Measurements from ENCODE around the gene EBI3. TPM values are rescaled to one million over a fixed set of nuclear protein-coding genes. Genes with fewer than 3 reads are reported as not detected.

Gene EBI3
- total and polyA plus RNA-seq, 2 of the 13 experiments (the other 11 are each of a cell fraction or from before 2014, with no cell fraction given), result 3.4 TPM; not detected in 1

DNA sequence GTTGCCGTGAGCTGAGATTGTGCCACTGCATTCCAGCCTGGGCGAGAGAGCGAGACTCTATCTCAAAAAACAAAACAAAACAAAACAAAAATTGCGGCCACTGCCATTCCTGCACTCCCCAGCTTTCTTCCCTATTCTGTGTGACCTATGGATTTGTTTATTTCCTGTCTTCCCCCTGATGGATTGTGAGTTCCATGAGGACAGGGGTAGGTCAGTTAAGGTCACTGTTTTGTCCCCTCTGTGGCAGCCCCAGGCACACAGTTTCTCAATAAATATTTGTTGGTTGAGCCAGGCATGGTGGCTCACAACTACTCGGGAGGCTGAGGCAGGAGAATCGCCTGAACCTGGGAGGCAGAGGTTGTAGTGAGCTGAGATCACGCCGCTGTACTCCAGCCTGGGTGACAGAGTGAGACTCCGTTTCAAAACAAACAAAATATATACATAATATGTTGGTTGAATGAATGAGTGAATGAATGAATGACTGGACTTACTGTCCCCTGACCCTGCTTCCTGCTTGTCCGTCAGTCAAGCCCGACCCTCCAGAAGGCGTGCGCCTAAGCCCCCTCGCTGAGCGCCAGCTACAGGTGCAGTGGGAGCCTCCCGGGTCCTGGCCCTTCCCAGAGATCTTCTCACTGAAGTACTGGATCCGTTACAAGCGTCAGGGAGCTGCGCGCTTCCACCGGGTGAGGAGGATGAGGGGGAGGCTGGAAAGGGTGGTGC, 5.0 kb downstream of the EBI3 start (continued):
- TF ChIP-seq MEIS2 (CRISPR knock-in tag; IDR thresholded peaks at IDR 0.05) (peak; percentile 69; the same call in 1 of the 2 replicates), ZNF264 (CRISPR knock-in tag; IDR thresholded peaks at IDR 0.05) (0 out of 2 replicates have a peak, but pooled peaks have one; percentile 29), RBAK (CRISPR knock-in tag; IDR thresholded peaks at IDR 0.05) (no peak), MYNN (CRISPR knock-in tag; IDR thresholded peaks at IDR 0.05; ENCODE audit: low read depth) (no peak), ZNF775 (CRISPR knock-in tag; IDR thresholded peaks at IDR 0.05; ENCODE audit: borderline replicate concordance) (no peak), ZNF225 (CRISPR knock-in tag; IDR thresholded peaks at IDR 0.05) (no peak), TP53 (CRISPR knock-in tag; conservative IDR thresholded peaks at IDR 0.05) (0 out of 2 replicates have a peak, but pooled peaks have one; percentile 13), HNF4A (CRISPR knock-in tag; IDR thresholded peaks at IDR 0.05) (peak; percentile 58), ZNF292 (CRISPR knock-in tag; IDR thresholded peaks at IDR 0.05; ENCODE audit: borderline replicate concordance, low read depth) (0 out of 2 replicates have a peak, but pooled peaks have one; percentile 36), AHR (CRISPR knock-in tag; IDR thresholded peaks at IDR 0.05) (no peak), SMAD9 (CRISPR knock-in tag; IDR thresholded peaks at IDR 0.05) (no peak), SOX5 (CRISPR knock-in tag; IDR thresholded peaks at IDR 0.05; ENCODE audit: borderline replicate concordance) (peak; percentile 75), ZSCAN25 (CRISPR knock-in tag; IDR thresholded peaks at IDR 0.05) (0 out of 2 replicates have a peak, but pooled peaks have one; percentile 40), MEIS1 (CRISPR knock-in tag; IDR thresholded peaks at IDR 0.05; ENCODE audit: borderline replicate concordance) (no peak), MED1 (CRISPR knock-in tag; IDR thresholded peaks at IDR 0.05) (peak; percentile 84), NRL (CRISPR knock-in tag; IDR thresholded peaks at IDR 0.05; ENCODE audit: borderline replicate concordance) (0 out of 2 replicates have a peak, but pooled peaks have one; percentile 41)
- TF ChIP-seq, protein P1, sequence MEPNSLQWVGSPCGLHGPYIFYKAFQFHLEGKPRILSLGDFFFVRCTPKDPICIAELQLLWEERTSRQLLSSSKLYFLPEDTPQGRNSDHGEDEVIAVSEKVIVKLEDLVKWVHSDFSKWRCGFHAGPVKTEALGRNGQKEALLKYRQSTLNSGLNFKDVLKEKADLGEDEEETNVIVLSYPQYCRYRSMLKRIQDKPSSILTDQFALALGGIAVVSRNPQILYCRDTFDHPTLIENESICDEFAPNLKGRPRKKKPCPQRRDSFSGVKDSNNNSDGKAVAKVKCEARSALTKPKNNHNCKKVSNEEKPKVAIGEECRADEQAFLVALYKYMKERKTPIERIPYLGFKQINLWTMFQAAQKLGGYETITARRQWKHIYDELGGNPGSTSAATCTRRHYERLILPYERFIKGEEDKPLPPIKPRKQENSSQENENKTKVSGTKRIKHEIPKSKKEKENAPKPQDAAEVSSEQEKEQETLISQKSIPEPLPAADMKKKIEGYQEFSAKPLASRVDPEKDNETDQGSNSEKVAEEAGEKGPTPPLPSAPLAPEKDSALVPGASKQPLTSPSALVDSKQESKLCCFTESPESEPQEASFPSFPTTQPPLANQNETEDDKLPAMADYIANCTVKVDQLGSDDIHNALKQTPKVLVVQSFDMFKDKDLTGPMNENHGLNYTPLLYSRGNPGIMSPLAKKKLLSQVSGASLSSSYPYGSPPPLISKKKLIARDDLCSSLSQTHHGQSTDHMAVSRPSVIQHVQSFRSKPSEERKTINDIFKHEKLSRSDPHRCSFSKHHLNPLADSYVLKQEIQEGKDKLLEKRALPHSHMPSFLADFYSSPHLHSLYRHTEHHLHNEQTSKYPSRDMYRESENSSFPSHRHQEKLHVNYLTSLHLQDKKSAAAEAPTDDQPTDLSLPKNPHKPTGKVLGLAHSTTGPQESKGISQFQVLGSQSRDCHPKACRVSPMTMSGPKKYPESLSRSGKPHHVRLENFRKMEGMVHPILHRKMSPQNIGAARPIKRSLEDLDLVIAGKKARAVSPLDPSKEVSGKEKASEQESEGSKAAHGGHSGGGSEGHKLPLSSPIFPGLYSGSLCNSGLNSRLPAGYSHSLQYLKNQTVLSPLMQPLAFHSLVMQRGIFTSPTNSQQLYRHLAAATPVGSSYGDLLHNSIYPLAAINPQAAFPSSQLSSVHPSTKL (CRISPR knock-in tag; IDR thresholded peaks at IDR 0.05), result peak; percentile 39; the same call in 1 of the 2 replicates
- TF ChIP-seq, protein P2, sequence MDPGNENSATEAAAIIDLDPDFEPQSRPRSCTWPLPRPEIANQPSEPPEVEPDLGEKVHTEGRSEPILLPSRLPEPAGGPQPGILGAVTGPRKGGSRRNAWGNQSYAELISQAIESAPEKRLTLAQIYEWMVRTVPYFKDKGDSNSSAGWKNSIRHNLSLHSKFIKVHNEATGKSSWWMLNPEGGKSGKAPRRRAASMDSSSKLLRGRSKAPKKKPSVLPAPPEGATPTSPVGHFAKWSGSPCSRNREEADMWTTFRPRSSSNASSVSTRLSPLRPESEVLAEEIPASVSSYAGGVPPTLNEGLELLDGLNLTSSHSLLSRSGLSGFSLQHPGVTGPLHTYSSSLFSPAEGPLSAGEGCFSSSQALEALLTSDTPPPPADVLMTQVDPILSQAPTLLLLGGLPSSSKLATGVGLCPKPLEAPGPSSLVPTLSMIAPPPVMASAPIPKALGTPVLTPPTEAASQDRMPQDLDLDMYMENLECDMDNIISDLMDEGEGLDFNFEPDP (CRISPR knock-in tag; conservative IDR thresholded peaks at IDR 0.05), result 0 out of 2 replicates have a peak, but pooled peaks have one; percentile 44
- TF ChIP-seq, protein P3, sequence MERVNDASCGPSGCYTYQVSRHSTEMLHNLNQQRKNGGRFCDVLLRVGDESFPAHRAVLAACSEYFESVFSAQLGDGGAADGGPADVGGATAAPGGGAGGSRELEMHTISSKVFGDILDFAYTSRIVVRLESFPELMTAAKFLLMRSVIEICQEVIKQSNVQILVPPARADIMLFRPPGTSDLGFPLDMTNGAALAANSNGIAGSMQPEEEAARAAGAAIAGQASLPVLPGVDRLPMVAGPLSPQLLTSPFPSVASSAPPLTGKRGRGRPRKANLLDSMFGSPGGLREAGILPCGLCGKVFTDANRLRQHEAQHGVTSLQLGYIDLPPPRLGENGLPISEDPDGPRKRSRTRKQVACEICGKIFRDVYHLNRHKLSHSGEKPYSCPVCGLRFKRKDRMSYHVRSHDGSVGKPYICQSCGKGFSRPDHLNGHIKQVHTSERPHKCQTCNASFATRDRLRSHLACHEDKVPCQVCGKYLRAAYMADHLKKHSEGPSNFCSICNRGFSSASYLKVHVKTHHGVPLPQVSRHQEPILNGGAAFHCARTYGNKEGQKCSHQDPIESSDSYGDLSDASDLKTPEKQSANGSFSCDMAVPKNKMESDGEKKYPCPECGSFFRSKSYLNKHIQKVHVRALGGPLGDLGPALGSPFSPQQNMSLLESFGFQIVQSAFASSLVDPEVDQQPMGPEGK (CRISPR knock-in tag; IDR thresholded peaks at IDR 0.05), result peak; percentile 57; the same call in 1 of the 2 replicates
- TF ChIP-seq, protein P4, sequence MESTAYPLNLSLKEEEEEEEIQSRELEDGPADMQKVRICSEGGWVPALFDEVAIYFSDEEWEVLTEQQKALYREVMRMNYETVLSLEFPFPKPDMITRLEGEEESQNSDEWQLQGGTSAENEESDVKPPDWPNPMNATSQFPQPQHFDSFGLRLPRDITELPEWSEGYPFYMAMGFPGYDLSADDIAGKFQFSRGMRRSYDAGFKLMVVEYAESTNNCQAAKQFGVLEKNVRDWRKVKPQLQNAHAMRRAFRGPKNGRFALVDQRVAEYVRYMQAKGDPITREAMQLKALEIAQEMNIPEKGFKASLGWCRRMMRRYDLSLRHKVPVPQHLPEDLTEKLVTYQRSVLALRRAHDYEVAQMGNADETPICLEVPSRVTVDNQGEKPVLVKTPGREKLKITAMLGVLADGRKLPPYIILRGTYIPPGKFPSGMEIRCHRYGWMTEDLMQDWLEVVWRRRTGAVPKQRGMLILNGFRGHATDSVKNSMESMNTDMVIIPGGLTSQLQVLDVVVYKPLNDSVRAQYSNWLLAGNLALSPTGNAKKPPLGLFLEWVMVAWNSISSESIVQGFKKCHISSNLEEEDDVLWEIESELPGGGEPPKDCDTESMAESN (CRISPR knock-in tag; conservative IDR thresholded peaks at IDR 0.05), result peak; percentile 73; the same call in 1 of the 2 replicates
